H54 (cell line): ENCODE results near the gene BTNL2.
"Not testable (repeated sequence)": the region's sequence is repeated elsewhere in the genome, so short reads cannot be mapped to it uniquely, and the experiment has no call there.

Experiments used
- DNase-seq: peaks from one replicate; pipeline ENCODE4 v3.0.0; 2011; ENCODE audit warnings: low spot score, mixed read lengths; ENCODE audit not compliant: insufficient read length
- FAIRE-seq: peaks from 3 replicates; lab custom pipeline; 2011; peaks lifted over from hg19 to GRCh38; lab: Jason Lieb, UNC
- POLR2A ChIP-seq: IDR thresholded peaks from 2 replicates; pipeline ENCODE4 v1.6.1; 2011; ENCODE audit warnings: low read depth, mild to moderate bottlenecking, low read length

Gene BTNL2, protein sequence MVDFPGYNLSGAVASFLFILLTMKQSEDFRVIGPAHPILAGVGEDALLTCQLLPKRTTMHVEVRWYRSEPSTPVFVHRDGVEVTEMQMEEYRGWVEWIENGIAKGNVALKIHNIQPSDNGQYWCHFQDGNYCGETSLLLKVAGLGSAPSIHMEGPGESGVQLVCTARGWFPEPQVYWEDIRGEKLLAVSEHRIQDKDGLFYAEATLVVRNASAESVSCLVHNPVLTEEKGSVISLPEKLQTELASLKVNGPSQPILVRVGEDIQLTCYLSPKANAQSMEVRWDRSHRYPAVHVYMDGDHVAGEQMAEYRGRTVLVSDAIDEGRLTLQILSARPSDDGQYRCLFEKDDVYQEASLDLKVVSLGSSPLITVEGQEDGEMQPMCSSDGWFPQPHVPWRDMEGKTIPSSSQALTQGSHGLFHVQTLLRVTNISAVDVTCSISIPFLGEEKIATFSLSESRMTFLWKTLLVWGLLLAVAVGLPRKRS

DNA sequence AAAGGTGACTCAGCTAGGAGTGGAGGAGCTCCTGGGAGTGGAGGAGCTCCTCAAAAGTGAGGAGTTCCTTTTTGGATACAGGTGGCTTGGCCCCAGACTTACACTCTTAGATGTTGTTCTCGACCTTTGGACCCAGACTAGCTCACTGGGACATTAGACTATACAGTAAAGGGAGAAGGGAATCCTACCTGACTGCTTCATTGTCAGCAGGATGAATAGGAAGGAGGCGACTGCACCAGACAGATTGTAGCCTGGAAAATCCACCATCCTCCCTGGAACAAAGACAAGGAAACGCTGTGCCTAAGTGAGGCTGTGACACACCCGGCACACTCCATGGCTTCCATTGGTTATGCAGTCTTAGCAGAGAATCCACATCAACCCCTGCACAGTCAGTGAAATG lies at the start of gene BTNL2:
Gene BTNL2, minus strand, starts transcription at position 325 of the 400 bp plus-strand sequence. Its CDS starts 58 bp downstream, at position 267.
- DNase-seq (no peak), FAIRE-seq (no peak)
- TF ChIP-seq POLR2A: no peak

DNA sequence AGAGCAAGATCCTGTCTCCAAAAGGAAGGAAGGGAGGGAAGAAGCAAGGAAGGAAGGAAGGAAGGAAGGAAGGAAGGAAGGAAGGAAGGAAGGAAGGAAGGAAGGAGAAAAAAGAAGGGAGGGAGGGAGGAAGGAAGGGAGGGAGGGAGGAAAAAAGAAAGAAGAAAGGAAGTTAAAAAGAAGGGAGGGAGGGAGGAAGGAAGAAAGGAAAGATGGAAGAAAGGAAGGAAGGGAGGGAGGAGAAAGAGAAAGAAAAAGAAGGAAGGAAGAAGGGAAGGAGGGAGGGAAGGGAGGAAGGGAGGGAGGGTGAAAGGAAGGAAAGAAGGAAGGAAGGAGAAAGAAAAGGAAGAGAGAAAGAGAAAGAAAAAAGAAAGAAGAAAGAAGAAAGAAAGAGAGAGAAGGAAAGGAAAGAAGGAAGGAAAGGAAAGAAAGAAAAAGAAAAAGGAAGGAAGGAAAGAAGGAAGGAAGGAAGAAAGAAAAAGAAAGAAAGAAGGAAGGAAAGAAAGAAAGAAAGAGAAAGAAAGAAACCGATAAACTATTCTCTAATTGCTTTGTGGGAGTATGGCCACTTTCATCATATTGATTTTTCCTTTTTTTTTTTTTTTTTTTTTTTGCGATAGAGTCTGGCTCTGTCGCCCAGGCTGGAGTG lies 42.2 kb upstream of the BTNL2 start:
- no peak for FAIRE-seq
- TF ChIP-seq POLR2A: no peak

DNA sequence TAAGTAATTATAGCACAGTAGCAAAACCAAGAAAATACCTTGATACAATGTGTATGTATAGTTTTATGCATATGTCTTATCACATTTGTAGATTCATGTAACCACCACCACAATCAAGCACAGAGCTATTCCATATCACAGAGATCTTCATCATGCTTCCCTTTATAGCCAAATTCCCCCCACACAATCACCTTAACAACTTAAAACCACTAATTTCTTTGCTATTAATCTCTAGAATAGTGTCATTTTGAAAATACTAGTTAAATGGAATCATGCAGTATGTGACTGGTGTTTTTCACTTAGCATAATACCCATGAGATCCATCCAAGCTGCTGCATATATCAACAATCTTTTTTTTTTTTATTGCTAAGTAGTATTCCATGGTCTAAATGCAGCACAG lies 41.0 kb upstream of the BTNL2 start:
- no peak for FAIRE-seq
- TF ChIP-seq POLR2A: no peak
- no peak for DNase-seq

More for the DNA sequence above, 42.2 kb upstream of the BTNL2 start:
- DNase-seq: no peak

DNA sequence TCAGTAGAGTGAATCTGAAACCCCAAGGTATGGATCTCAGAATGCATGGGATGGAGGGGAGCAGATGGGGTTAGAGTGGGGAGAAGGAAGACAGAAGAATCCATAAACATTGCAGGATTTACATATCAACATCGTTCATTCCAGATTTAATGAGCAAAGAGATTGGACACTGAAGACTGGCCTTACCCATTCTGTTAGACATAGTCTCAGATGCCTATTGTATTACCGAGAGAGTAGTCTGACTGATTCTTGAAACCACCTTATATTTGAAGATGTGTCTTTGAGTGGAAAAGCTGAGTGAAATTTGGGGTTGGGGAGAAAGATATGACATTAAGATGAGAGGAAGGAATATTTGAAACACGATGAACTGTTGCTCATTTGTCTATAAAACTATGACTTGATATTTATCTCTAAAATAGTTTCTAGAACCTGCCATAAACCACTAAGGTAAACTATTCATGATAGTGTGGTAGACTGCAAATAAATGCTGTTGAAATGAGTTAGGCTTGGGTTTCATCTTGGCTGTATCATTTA lies 38.4 kb upstream of the BTNL2 start:
- FAIRE-seq (no peak), DNase-seq (no peak)
- TF ChIP-seq POLR2A: no peak

DNA sequence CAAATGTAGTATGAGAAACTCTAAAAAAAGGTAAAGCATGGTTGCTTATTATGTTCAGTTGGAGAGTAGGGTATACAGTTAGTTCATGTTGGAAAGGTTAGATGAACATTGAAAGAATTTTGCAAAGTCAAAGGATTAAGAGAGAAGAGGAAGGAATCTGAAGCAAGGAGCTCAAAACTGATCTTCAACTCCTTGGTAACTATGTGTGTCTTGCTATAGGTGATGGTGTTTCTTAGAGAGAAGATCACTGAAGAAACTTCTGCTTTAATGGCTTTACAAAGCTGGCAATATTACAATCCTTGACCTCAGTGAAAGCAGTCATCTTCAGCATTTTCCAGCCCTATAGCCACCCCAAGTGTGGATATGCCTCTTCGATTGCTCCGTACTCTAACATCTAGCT lies 37.5 kb upstream of the BTNL2 start:
- no peak for FAIRE-seq
- no peak for TF ChIP-seq POLR2A
- DNase-seq: no peak

DNA sequence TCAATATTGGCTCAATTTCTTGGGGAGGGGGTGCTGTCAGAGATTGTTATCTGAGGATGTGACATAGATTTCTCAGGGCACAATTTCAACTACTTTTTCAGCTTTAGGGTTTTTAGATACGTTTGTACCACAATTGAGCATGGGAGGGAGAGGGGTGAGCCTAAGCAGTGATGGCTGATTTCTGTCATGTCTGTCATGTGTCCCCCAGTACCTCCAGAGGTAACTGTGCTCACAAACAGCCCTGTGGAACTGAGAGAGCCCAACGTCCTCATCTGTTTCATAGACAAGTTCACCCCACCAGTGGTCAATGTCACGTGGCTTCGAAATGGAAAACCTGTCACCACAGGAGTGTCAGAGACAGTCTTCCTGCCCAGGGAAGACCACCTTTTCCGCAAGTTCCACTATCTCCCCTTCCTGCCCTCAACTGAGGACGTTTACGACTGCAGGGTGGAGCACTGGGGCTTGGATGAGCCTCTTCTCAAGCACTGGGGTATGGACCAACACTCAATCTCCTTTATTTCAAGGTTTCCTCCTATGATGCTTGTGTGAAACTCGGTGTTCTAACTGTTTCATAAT lies 36.1 kb upstream of the BTNL2 start:
- no peak for TF ChIP-seq POLR2A
- FAIRE-seq (no peak), DNase-seq (no peak)

DNA sequence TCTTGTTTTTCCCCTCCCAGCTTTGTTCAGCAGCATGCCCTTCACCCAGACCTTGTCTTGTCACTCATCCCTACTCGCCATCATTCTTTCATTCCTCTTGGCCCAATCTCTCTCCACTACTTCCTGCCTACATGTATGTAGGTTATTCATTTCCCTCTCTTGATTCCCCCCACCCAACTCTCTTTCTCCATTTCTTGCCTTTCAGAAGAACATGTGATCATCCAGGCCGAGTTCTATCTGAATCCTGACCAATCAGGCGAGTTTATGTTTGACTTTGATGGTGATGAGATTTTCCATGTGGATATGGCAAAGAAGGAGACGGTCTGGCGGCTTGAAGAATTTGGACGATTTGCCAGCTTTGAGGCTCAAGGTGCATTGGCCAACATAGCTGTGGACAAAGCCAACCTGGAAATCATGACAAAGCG lies 35.3 kb upstream of the BTNL2 start:
- TF ChIP-seq POLR2A: no peak
- no peak for FAIRE-seq
- DNase-seq: no peak

DNA sequence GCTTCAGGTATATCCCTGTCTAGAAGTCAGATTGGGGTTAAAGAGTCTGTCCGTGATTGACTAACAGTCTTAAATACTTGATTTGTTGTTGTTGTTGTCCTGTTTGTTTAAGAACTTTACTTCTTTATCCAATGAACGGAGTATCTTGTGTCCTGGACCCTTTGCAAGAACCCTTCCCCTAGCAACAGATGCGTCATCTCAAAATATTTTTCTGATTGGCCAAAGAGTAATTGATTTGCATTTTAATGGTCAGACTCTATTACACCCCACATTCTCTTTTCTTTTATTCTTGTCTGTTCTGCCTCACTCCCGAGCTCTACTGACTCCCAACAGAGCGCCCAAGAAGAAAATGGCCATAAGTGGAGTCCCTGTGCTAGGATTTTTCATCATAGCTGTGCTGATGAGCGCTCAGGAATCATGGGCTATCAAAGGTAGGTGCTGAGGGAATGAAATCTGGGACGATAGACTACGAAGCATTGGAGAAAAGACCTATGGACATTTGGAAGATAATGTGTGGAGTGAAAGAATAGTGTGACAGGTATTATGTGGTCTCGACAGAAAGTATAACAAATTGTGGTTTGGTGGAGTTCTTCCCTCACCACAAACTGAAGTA lies 32.7 kb upstream of the BTNL2 start, which contains the start of gene HLA-DRA:
Gene HLA-DRA, plus strand, starts transcription at position 286 of the 613 bp plus-strand sequence. Its CDS starts 64 bp downstream, at position 350.
- DNase-seq (peak; percentile 17), FAIRE-seq (peak; percentile 70)
- TF ChIP-seq POLR2A: no peak

DNA sequence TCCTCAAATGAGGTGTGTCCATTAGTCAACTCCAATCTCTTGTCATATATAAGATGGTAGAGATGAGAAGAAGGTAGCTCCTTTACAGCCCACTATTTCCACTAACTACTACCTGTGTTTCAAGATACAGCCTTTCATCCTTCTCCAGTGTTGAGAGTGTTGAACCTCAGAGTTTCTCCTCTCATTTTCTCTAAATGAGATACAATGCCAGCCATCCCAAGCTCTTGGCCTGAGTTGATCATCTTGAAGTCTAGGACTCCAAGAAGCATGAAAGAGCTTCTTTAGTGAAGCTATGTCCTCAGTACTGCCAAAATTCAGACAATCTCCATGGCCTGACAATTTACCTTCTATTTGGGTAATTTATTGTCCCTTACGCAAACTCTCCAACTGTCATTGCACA lies 32.2 kb upstream of the BTNL2 start:
- no peak for TF ChIP-seq POLR2A
- FAIRE-seq (no peak), DNase-seq (no peak)

DNA sequence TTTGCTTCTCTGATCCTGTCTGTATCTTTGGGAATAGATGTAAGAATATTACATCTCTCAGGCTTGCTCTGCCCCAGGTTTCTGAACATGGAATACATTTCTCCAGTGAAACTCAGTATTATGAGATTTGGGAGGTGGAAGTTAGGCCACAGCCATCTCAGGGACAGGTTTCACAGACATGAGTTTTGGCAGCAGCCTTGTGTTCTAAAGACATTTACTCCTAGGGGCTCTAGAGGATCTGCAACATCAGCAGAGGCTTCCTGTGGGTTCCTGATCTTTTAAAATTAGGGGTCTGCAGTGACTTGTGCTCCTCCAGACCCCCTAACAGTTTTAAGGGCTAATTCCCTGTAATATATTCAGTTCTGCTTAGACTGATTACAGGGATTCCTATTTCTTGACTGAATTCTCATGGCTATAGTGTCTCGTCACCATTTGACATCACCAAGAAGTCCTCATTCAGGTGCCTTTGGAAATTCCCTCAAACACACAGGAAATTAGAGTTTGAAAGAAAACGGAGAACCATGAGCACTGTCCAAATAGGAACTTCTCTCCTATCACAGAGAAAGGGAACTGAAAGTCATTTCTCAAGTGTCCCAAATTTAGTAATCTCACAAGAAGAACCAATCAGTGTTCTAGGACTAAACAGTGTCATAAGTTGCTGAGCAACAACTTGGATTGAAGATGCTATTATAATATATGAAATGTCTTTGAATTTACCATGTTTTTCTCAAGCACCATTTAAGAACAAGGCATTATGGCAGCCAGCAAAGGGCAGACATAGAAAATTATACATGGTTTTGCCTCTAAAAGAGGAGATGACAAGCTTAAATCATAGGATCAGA lies 30.2 kb upstream of the BTNL2 start:
- FAIRE-seq: no peak
- no peak for DNase-seq
- TF ChIP-seq POLR2A: no peak

DNA sequence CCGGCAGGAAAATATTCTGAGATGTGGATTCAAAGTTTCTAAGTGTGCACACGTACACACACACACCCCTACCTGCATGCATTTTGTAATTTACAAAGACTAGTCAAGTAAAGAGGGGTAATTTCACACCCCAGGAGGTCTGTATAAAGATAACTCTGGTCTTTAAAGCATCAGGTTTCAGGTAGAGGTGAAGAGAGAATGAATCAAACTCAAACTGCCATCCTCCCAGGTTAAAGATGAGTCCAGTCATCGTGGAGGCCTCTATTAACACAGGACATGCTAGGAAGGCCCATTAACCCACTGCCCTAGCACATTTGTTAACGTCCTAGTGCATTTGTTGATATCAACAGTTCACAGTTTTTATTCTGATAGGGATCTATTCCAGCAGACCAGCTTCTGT lies 29.2 kb upstream of the BTNL2 start:
- DNase-seq (no peak), FAIRE-seq (no peak)
- no peak for TF ChIP-seq POLR2A

DNA sequence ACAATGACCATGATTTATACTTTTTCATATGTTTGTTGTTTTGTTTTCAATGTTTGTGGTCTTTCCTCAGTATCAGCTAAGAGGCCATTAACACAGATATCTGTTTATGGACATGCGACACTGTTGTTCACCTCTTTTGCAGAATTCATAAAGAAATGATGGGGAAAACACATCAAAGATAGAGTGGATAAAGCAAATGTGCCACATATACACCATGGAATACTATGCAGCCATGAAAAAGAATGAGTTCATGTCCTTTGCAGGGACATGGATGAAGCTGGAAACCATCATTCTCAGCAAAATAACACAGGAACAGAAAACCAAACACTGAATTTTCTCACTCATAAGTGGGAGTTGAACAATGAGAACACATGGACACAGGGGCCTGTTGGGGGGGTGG lies 27.0 kb upstream of the BTNL2 start:
- DNase-seq, FAIRE-seq: not testable (repeated sequence)

DNA sequence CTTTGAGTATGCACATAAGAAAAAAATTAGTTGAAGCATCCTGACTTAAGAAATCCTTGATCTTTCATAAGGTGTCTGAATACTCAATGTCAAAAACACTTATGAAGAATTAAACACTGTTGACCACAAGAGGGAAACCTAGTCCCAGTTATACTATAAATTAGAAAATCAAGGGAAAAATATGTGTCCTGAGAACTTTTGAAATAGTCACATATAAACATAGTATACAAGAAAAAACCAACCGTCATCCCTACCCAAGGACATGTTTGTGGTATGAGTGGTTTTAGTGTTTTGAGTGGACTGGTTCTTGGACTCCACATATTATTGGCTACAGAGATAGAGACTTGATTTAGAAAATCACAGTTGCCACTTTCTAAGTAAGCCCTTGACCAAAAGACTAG lies 25.1 kb upstream of the BTNL2 start:
- no peak for FAIRE-seq
- DNase-seq: no peak

More for the DNA sequence above, 25.1 kb upstream of the BTNL2 start:
- no peak for TF ChIP-seq POLR2A
